ENCODE measurements around the gene CGREF1. TPM values are rescaled to one million over a fixed set of nuclear protein-coding genes. Genes with fewer than 3 reads are reported as not detected.

The CGREF1 gene
- total and polyA plus RNA-seq, 9 donors = 7.9 to 23.9 (median 11.1) TPM

- H3K4me1 ChIP-seq (ENCODE audit: insufficient read depth) = no peaks in the 10 kb centered on the region
- 90 to 91% (median 91%) methylated on average over 24 of the region's 24 CpGs for WGBS, 3 donors
- no peak for TF ChIP-seq EP300 (IDR thresholded peaks at IDR 0.05)
- no peak for TF ChIP-seq POLR2A (IDR thresholded peaks at IDR 0.05)
- no peak for TF ChIP-seq CTCF (IDR thresholded peaks at IDR 0.05)
- peak in 2 of 5 donors; percentile 15 to 40 for DNase-seq
- H3K9me3 ChIP-seq = no peaks in the 10 kb centered on the region
- H3K36me3 ChIP-seq = no peaks in the 10 kb centered on the region
- no peaks in the 10 kb centered on the region for H3K27me3 ChIP-seq
- H3K4me3 ChIP-seq = no peak overlapping the region
- H3K27ac ChIP-seq = no peak overlapping the region
- intact Hi-C loops (cut with DNase I) = loop anchor here in 1 of 4 donors (10.0 kb wide), 1 partner anchor 180 kb away; the partner anchor contains the start of gene DNAJC5G
Measured at GRCh38 chr2:27094353-27094984, 24.5 kb downstream of the CGREF1 start.

GRCh38 chr2:27093430-27094352, 25.2 kb downstream of the CGREF1 start:
- TF ChIP-seq POLR2A (IDR thresholded peaks at IDR 0.05) = no peak
- no peak for TF ChIP-seq EP300 (IDR thresholded peaks at IDR 0.05)
- TF ChIP-seq CTCF (IDR thresholded peaks at IDR 0.05) = no peak
- Histone ChIP-seq H3K27me3 (no peaks in the 10 kb centered on the region), H3K27ac (no peak overlapping the region), H3K9me3 (no peaks in the 10 kb centered on the region), H3K4me1 (ENCODE audit: insufficient read depth) (no peaks in the 10 kb centered on the region), H3K4me3 (no peak overlapping the region), H3K36me3 (no peaks in the 10 kb centered on the region)
- intact Hi-C loops (cut with DNase I) = loop anchor here in 1 of 4 donors (10.0 kb wide), 1 partner anchor 181 kb away; the partner anchor contains the start of gene DNAJC5G
- 88 to 95% (median 88%) methylated on average over 6 of the region's 6 CpGs for WGBS, 3 donors
- DNase-seq = no peak

- WGBS, 3 donors = 51 to 65% (median 59%) methylated on average over 10 of the region's 10 CpGs
- Histone ChIP-seq H3K4me3 (no peak overlapping the region), H3K27me3 (no peaks in the 10 kb centered on the region), H3K27ac (no peak overlapping the region), H3K9me3 (no peaks in the 10 kb centered on the region), H3K4me1 (ENCODE audit: insufficient read depth) (no peaks in the 10 kb centered on the region), H3K36me3 (no peaks in the 10 kb centered on the region)
- intact Hi-C loops (cut with DNase I) = loop anchor here in 1 of 4 donors (10.0 kb wide), 1 partner anchor 182 kb away; the partner anchor contains the start of gene DNAJC5G
- no peak for TF ChIP-seq EP300 (IDR thresholded peaks at IDR 0.05)
- TF ChIP-seq POLR2A (IDR thresholded peaks at IDR 0.05) = no peak
- no peak for TF ChIP-seq CTCF (IDR thresholded peaks at IDR 0.05)
- DNase-seq = peak in 2 of 5 donors; percentile 21 to 57
Measured at GRCh38 chr2:27092696-27093429, 26.1 kb downstream of the CGREF1 start.
